ENCODE data around the gene RGS10.

GRCh38 chr10:119470920-119471702, 71.4 kb downstream of the RGS10 start:
- TF ChIP-seq CTCF (IDR thresholded peaks at IDR 0.05; ENCODE audit: borderline replicate concordance, extremely low read depth, low read length, poor library complexity, severe bottlenecking) = no peak
- TF ChIP-seq EZH2 (IDR thresholded peaks at IDR 0.05; ENCODE audit: borderline replicate concordance, low read depth, low read length, severe bottlenecking) = no peak

Data from DND-41 (cell line).